ENCODE data around the gene XRCC5. TPM values are rescaled to one million over a fixed set of nuclear protein-coding genes. Genes with fewer than 3 reads are reported as not detected.

XRCC5 gene
- total and polyA plus RNA-seq, 3 donors from 2014 or later: 132 to 145 (median 133) TPM

DNA sequence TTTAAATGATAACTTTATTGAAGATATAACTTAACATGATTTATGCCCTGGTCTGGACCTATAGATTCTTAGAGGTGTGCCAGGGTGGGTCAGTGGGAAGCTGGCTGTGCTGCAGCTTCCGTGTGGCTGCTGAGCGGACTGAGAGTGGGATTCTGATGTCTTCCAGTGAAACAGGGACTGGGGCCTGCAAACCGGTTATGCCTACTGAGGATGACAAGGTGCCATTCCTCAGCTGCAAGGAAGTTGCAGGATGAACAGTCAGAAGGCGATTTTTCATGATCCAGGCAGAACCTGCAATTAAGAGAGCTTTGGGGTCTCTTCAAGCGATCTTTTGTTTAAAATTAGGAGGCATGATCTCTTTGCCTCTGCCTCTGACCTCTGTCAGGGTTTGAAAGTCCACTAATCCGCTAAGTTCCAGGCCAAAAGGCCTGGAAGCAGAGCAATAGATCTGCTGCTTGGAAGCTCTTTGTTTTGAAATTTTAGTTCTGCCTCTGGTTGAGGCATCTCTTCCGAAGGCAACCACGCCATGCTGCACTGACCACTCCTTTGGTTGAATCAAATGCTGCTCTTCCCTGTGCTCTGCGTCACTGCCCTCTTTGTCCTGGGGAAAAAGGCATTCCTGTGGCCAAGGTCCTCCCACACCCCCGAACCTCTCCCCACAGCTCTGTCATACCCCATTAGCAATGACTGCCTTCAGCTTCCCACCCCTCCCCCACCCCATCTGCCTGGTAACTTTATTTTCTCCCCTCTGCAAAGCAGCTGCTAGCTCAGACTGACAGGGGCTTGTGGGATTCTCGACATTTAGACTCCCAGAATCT, 25.5 kb upstream of the XRCC5 start:
- DNase-seq: no peak
- no peaks in the 10 kb centered on the region for H3K36me3 ChIP-seq (ENCODE audit: low read depth, missing control alignments)
- H3K27me3 ChIP-seq: no peaks in the 10 kb centered on the region
- intact Hi-C loops (cut with DNase I; ENCODE audit: low total_unique reads): no loop called here
- H3K4me1 ChIP-seq: no peaks in the 10 kb centered on the region
- H3K4me3 ChIP-seq: no peak overlapping the region
- no peaks in the 10 kb centered on the region for H3K9me3 ChIP-seq
- 91 to 92% methylated on average over 11 of the region's 11 CpGs for whole genome bisulfite sequencing, 2 donors
- no peak overlapping the region for H3K27ac ChIP-seq
- TF ChIP-seq, protein P1, sequence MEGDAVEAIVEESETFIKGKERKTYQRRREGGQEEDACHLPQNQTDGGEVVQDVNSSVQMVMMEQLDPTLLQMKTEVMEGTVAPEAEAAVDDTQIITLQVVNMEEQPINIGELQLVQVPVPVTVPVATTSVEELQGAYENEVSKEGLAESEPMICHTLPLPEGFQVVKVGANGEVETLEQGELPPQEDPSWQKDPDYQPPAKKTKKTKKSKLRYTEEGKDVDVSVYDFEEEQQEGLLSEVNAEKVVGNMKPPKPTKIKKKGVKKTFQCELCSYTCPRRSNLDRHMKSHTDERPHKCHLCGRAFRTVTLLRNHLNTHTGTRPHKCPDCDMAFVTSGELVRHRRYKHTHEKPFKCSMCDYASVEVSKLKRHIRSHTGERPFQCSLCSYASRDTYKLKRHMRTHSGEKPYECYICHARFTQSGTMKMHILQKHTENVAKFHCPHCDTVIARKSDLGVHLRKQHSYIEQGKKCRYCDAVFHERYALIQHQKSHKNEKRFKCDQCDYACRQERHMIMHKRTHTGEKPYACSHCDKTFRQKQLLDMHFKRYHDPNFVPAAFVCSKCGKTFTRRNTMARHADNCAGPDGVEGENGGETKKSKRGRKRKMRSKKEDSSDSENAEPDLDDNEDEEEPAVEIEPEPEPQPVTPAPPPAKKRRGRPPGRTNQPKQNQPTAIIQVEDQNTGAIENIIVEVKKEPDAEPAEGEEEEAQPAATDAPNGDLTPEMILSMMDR (IDR thresholded peaks at IDR 0.05): no peak
- TF ChIP-seq POLR2A (IDR thresholded peaks at IDR 0.05): no peak

- DNase-seq: no peak
- 84 to 88% methylated on average over 3 of the region's 3 CpGs for WGBS, 2 donors
- intact Hi-C loops (cut with DNase I; ENCODE audit: low total_unique reads): no loop called here
- no peaks in the 10 kb centered on the region for H3K36me3 ChIP-seq (ENCODE audit: low read depth, missing control alignments)
- TF ChIP-seq, protein P1 (IDR thresholded peaks at IDR 0.05): no peak
- no peak for TF ChIP-seq POLR2A (IDR thresholded peaks at IDR 0.05)
- H3K27ac ChIP-seq: no peak overlapping the region
- no peak overlapping the region for H3K4me3 ChIP-seq
- no peaks in the 10 kb centered on the region for H3K4me1 ChIP-seq
- H3K9me3 ChIP-seq: no peaks in the 10 kb centered on the region
- no peaks in the 10 kb centered on the region for H3K27me3 ChIP-seq
Measured at GRCh38 chr2:216084547-216084946, 24.6 kb upstream of the XRCC5 start.

- 90 to 94% methylated on average over 2 of the region's 2 CpGs for WGBS, 2 donors
- no peak for TF ChIP-seq POLR2A (IDR thresholded peaks at IDR 0.05)
- intact Hi-C loops (cut with DNase I; ENCODE audit: low total_unique reads): no loop called here
- no peak for DNase-seq
- H3K36me3 ChIP-seq (ENCODE audit: low read depth, missing control alignments): no peaks in the 10 kb centered on the region
- no peak overlapping the region for H3K4me3 ChIP-seq
- H3K9me3 ChIP-seq: no peaks in the 10 kb centered on the region
- H3K4me1 ChIP-seq: no peaks in the 10 kb centered on the region
- no peak overlapping the region for H3K27ac ChIP-seq
- H3K27me3 ChIP-seq: no peaks in the 10 kb centered on the region
Measured at GRCh38 chr2:216086207-216086893, 22.8 kb upstream of the XRCC5 start.

GRCh38 chr2:216090369-216090786, 18.8 kb upstream of the XRCC5 start:
- H3K9me3 ChIP-seq: no peaks in the 10 kb centered on the region
- H3K27ac ChIP-seq: no peak overlapping the region
- H3K36me3 ChIP-seq (ENCODE audit: low read depth, missing control alignments): no peaks in the 10 kb centered on the region
- H3K4me3 ChIP-seq: no peak overlapping the region
- no peak for DNase-seq
- WGBS, 2 donors: 85 to 94% methylated on average over 1 of the region's 1 CpG
- H3K4me1 ChIP-seq: no peaks in the 10 kb centered on the region
- no peaks in the 10 kb centered on the region for H3K27me3 ChIP-seq
- intact Hi-C loops (cut with DNase I; ENCODE audit: low total_unique reads): no loop called here
- TF ChIP-seq POLR2A (IDR thresholded peaks at IDR 0.05): no peak
- TF ChIP-seq, protein P1 (IDR thresholded peaks at IDR 0.05): no peak

- H3K4me1 ChIP-seq: no peaks in the 10 kb centered on the region
- no peaks in the 10 kb centered on the region for H3K36me3 ChIP-seq (ENCODE audit: low read depth, missing control alignments)
- DNase-seq: no peak
- H3K9me3 ChIP-seq: no peaks in the 10 kb centered on the region
- intact Hi-C loops (cut with DNase I; ENCODE audit: low total_unique reads): no loop called here
- 71 to 93% methylated on average over 2 of the region's 2 CpGs for WGBS, 2 donors
- H3K4me3 ChIP-seq: no peak overlapping the region
- H3K27ac ChIP-seq: no peak overlapping the region
- TF ChIP-seq, protein P1 (IDR thresholded peaks at IDR 0.05): no peak
- no peak for TF ChIP-seq POLR2A (IDR thresholded peaks at IDR 0.05)
- H3K27me3 ChIP-seq: no peaks in the 10 kb centered on the region
Measured at GRCh38 chr2:216092646-216093045, 16.5 kb upstream of the XRCC5 start.

Data from testis (tissue), 3 donors.